Stimulated activated CD8-positive, alpha-beta memory T cell treated with anti-CD3 and anti-CD28 coated beads, Interleukin-4, amount 100 ng/mL, for 4 hours (primary cell): ENCODE results near the gene DEXI.
"Not testable (repeated sequence)": the region's sequence is repeated elsewhere in the genome, so short reads cannot be mapped to it uniquely, and the experiment has no call there.

ENCODE experiments used
- DNase-seq, 2 donors: peaks; one replicate each; pipeline ENCODE4 v3.0.0-alpha.2; 2020; ENCODE audit warnings: low read depth in 2 of 2, low spot score in 1 of 2

Gene DEXI

DNA sequence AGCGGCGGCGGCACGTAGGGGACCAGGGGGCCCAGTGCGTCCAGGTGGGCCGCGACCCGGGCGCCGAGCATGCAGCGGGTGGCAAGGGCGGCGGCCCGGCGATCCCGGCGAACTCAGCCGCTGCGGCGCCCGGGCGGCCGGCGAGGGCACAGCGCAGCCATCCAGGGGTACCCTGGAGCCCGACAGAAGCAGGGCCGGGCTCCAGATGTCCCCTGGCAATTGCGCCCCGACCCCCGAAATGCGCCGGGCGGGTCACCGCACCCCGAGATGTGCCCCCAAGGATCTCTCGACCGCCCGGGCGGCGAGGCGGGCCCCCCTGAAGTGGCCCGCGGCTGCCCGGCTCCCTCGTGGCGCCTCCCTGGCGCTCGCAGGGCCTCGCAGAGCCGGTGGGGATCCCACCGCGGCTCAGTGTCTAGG lies 325 bp downstream of the DEXI start:
- not testable (repeated sequence) for DNase-seq

DNA sequence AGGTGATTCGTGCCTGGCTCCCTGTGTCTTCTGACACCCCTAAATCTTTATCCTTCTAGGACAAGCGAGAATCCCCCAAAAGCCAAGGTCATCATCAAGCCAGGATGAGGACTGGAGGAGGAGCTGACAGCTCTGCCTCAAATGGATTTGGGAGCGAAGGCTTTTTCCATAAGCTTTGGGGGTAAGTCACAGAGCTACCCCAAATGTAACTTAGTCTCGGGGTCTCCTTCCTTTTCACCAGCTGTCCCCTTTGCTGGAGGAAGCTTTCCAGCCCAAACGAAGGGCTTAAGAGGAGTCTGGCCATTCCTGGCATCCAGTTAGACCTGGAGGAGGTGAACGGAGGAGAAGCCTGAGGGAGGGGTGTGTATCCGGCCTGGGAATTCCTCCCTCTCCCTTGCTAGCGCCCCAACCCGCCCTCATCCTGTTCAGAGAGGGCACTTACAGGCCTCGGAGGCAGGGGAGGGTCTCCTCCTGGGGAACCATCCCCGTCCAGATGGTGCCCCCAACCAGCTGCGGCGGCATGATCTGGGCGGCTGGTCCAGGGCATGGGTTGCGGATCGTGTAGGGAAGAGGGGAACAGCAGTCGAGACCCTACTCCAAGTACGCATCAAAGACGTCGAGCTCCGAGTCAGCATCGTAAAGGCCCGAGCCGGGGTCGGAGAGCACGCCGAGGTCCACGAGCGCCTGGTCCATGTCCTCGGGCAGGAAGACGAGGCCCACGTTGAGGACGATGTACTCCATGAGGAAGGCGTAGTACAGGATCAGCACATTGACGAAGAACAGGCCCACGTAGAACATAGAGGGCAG lies 938 bp downstream of the DEXI start:
- DNase-seq = no peak

DNA sequence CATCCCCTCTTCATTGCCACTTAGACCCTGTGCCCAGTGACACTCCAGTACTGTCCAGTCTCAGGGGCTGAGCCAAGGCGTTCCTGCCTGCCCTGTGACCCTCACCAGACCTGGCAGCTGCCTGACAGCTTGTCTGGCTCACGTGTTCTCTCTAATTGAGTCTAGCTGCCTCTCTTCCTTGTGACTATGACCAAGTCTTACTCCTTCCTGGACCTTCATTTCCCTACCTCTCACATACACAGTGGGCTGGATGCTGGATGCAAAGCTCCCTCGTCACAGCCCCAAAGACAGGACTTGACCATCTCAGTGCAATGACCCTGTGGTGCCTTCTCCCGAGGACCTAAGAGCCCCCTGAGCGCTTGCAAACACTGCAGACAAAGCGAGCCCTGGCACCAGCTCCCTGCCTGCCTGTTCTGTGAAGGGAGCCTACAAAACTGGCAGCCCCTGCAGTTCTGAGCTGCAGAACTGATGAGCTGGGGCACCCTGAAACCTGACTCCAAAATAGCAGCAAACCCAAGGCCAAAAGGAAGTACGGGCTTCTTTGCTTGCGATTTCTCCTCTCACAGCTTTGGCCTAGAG lies 1.7 kb downstream of the DEXI start:
- DNase-seq = no peak

- no peak for DNase-seq
Measured at GRCh38 chr16:10939649-10940234, 2.5 kb downstream of the DEXI start.

GRCh38 chr16:10938796-10939648 lies 3.2 kb downstream of the DEXI start:
- no peak for DNase-seq

GRCh38 chr16:10938321-10938720 lies 3.9 kb downstream of the DEXI start:
- DNase-seq = no peak

DNA sequence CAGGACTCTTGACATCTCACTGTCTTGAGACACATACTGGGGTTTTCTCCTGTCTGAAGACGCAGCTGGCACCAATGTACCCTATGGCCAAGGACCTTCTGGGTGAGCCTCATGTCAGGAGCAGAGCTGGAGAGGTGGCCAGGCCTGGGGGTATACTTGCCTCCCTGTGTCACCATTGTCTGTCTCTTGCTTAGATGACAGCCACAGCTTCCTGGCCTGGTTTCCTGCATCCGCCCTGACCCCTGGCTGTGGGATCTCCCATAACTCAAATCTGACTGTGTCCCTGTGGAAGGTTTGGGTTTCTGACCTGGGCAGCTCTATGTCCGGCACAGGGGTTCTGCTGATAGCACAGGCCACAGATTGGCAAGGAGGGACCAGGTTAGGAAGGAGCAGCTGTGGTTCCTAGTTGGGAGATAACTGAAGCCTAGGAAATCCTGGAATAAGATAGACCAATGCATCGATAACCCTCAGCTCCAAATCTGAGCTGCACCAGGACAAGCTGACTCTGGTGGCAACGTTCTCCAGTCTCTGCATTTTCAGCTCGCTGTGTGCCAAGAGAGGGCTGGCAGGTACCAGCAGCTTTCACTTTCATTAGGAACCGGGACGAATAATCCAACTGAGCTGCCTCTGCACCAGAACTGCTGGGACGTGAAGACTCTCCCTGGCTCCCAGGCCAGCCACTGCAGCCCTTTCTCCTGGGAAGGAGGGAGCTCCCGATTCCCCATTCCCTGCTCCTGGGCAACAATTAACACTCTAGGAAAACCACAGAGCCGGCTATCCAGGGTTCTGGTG lies 5.0 kb downstream of the DEXI start:
- no peak for DNase-seq

DNA sequence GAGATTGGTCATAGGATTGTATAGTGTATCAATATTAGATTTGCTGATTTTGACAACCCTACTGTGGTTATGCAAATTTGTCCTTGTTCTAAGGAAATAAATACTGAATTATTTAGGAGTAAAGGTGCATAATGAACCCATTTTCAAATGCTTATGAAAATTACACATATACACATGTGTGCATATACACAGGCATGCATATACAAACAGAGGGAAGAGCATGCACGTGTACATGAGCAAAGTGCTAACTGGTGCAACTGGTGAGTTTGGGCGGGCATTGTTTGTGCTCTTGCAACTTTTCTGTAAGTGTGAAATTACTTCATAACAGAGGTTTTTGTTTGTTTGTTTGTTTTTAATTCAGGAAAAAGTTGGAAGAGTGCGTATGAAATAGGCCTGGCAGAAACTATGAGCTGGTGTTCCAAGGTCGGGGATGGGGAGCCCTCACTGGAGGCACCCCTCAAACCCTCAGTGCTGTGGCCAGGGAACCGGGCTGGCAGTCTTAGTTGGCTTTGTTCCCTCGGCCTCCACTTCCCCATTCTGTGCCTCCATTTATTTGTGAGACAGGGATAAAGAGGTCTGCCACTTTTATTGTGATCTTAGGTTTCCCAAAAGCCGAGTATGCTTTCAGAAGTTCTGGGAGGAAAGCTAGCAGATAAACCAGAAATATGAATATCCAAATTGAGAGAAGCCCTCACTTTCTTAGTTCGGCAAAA lies 5.8 kb downstream of the DEXI start:
- no peak for DNase-seq

- no peak for DNase-seq
Measured at GRCh38 chr16:10935226-10935915, 6.9 kb downstream of the DEXI start.

- DNase-seq = no peak
Measured at GRCh38 chr16:10934325-10935107, 7.8 kb downstream of the DEXI start.

- no peak for DNase-seq
Measured at GRCh38 chr16:10933865-10934264, 8.4 kb downstream of the DEXI start.

- DNase-seq = no peak
Measured at GRCh38 chr16:10932959-10933710, 9.1 kb downstream of the DEXI start.

DNA sequence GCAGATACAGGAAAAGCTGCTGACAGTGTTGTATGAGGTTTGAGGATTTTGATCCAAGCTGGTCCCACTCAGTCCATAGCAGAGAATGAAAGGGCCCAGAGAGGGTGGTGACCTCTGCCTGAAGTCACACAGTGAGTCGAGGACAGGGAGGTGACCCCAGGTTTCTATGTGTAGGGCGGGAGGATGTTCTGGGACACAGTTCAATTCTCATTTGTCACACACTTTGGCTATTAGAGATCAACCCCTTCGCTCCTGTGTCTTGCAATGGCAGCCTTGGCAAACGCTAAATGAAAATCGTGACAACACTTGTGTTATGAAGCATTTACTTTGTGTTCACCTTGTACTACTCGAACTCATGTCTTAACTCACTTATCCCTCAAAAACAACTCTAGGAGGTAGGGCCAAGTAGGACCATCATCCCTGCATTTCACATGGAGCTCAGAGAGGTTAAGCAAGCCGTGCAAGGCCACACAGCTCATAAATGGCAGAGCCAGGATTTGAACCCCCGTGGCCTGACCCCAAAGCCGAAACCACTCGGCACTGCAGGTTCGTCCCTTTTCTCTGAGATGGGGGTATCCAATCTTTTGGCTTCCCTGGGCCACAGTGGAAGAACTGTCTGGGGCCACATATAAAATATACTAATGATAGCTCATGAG lies 10.2 kb downstream of the DEXI start:
- DNase-seq = no peak

DNA sequence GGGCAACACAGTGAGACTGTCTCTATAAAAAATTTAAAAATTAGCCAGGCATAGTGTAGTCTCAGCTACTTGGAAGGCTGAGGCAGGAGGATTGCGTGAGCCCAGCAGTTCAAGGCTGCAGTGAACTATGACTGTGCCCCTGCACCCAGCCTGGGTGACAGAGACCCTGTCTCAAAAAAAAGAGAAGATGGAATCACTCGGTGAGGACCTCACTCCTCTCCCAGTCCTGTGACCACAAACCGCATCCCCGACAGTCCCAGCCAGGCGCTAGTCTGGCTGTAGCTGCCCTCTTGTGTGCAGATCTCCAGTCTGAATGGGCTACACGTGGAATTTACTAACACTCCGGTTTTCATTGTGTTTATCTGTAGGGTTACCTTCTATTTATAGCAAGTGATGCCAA lies 11.1 kb downstream of the DEXI start:
- DNase-seq = no peak

- no peak for DNase-seq
Measured at GRCh38 chr16:10930755-10931093, 11.5 kb downstream of the DEXI start.

DNA sequence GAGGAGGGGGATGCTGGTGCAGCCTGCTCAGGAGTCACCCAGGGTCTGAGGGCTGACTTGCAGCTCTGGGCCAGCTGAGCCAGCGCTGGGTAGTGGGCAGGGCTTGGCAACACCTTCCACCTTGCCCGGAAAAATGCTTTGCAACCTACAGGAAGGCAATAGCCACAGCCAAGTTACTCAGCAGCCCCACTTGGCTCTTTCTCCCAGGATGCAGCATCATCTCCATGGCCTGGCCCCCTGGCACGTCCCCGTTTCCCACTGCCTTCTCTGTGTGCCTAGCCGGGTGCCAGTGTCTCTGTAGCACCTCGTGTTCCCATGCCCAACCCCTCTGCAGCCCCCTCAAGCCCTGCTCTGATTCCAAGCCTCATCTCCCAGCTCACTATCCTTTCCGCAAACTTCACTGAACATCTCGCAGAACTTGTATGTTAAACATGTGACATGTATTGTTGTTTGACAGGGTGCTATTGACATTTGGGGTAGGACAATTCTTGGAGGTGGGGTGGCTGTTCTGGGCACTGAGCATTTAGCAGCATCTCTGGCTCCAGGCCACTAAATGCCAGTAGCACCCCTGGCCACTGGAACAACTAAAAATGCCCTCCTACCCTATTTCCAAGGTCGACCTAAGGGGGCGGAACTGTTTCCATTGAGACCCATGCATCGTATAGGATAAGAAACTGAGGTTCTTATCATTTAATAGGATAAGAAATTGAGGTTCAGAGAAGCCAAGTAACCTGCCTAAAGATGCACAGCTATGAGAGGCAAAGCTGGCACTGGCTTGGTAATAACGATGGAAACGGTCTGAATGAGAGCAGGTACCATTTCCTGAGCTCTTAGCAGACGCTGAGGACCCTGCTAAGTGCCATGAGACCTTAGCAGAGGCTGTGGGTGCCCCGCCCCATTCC lies 12.2 kb downstream of the DEXI start:
- DNase-seq = no peak

- DNase-seq = not testable (repeated sequence)
Measured at GRCh38 chr16:10929097-10929496, 13.2 kb downstream of the DEXI start.
